SK-N-MC (cell line): ENCODE measurements around the gene MB21D2.

Experiments used
- EZH2 ChIP-seq: fragments of 200-600 bp; sonication (generic); IDR thresholded peaks from one replicate; pipeline ENCODE4 v1.6.1; 2017; ENCODE audit warnings: antibody characterized with exemption
- FOXP2 ChIP-seq: optimal IDR thresholded peaks from 2 replicates; pipeline ENCODE3; 2011; ENCODE audit warnings: mild to moderate bottlenecking, moderate library complexity; ENCODE audit not compliant: insufficient read depth; ENCODE audit errors: extremely low read length, control extremely low read depth
- POLR2AphosphoS5 ChIP-seq: IDR thresholded peaks from 2 replicates; pipeline ENCODE4 v1.6.1; 2012; ENCODE audit warnings: mild to moderate bottlenecking, low read depth, low read length, borderline replicate concordance

- TF ChIP-seq EZH2 (no peak), POLR2AphosphoS5 (no peak), FOXP2 (no peak)
Observed at GRCh38 chr3:192850451-192850981, 67.1 kb downstream of the MB21D2 start.
